ENCODE data around the gene TMEM203. TPM values are rescaled to one million over a fixed set of nuclear protein-coding genes. Genes with fewer than 3 reads are reported as not detected.
A peak's percentile ranks its signal among the peaks of the same experiment; 100 is the strongest.

Gene TMEM203
- total and polyA plus RNA-seq, 2 of the 13 experiments (the other 11 are each of a cell fraction or from before 2014, with no cell fraction given), result 23.4 to 36.7 TPM

DNA sequence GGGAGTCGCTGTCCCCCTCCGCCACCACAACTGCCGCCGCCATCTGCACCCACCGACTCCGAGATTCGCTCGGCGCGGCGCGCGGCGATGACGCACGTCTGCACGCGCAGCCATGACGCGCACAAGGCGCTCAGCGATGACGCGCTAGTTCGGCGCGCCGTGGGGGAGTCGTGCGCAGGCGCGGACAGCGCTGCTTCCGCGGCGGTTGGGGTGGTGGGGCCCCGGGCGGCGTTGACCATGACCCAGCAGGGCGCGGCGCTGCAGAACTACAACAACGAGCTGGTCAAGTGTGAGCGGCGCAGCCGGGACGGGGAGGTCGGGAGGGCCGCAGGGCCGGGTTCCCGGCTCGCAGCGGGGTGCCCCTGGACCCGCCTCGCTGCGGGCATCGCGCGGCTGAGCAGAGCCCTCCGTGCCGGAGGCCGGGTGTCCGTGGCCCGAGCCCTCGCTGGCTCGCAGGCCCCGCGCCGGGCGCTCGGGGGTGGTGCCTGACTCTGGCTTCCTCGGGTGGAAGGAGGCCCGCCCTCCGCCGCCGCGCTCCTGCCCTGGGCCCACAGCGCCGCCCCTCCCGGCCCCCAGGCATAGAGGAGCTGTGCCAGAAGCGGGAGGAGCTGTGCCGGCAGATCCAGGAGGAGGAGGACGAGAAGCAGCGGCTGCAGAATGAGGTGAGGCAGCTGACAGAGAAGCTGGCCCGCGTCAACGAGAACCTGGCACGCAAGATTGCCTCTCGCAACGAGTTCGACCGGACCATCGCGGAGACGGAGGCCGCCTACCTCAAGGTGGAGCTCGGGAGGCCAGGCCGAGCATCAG, 16.8 kb downstream of the TMEM203 start, which contains the start of the genes ANAPC2 and SSNA1 (continued):
- TF ChIP-seq, protein P1, sequence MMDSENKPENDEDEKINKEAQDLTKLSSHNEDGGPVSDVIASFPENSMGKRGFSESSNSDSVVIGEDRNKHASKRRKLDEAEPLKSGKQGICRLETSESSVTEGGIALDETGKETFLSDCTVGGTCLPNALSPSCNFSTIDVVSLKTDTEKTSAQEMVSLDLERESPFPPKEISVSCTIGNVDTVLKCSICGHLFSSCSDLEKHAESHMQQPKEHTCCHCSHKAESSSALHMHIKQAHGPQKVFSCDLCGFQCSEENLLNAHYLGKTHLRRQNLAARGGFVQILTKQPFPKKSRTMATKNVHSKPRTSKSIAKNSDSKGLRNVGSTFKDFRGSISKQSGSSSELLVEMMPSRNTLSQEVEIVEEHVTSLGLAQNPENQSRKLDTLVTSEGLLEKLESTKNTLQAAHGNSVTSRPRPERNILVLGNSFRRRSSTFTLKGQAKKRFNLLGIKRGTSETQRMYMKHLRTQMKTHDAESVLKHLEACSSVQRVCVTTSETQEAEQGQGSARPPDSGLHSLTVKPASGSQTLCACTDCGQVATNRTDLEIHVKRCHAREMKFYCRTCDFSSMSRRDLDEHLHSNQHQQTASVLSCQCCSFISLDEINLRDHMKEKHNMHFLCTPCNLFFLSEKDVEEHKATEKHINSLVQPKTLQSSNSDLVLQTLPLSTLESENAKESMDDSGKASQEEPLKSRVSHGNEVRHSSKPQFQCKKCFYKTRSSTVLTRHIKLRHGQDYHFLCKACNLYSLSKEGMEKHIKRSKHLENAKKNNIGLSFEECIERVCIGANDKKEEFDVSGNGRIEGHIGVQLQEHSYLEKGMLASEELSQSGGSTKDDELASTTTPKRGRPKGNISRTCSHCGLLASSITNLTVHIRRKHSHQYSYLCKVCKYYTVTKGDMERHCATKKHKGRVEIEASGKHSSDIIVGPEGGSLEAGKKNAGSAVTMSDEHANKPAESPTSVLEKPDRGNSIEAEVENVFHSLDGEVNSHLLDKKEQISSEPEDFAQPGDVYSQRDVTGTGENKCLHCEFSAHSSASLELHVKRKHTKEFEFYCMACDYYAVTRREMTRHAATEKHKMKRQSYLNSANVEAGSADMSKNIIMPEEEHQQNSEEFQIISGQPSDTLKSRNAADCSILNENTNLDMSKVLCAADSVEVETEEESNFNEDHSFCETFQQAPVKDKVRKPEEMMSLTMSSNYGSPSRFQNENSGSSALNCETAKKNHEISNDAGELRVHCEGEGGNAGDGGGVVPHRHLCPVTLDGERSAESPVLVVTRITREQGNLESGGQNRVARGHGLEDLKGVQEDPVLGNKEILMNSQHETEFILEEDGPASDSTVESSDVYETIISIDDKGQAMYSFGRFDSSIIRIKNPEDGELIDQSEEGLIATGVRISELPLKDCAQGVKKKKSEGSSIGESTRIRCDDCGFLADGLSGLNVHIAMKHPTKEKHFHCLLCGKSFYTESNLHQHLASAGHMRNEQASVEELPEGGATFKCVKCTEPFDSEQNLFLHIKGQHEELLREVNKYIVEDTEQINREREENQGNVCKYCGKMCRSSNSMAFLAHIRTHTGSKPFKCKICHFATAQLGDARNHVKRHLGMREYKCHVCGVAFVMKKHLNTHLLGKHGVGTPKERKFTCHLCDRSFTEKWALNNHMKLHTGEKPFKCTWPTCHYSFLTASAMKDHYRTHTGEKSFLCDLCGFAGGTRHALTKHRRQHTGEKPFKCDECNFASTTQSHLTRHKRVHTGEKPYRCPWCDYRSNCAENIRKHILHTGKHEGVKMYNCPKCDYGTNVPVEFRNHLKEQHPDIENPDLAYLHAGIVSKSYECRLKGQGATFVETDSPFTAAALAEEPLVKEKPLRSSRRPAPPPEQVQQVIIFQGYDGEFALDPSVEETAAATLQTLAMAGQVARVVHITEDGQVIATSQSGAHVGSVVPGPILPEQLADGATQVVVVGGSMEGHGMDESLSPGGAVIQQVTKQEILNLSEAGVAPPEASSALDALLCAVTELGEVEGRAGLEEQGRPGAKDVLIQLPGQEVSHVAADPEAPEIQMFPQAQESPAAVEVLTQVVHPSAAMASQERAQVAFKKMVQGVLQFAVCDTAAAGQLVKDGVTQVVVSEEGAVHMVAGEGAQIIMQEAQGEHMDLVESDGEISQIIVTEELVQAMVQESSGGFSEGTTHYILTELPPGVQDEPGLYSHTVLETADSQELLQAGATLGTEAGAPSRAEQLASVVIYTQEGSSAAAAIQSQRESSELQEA (CRISPR knock-in tag; IDR thresholded peaks at IDR 0.05; ENCODE audit: not compliant biosample characterization), result no peak
- TF ChIP-seq, protein P2, sequence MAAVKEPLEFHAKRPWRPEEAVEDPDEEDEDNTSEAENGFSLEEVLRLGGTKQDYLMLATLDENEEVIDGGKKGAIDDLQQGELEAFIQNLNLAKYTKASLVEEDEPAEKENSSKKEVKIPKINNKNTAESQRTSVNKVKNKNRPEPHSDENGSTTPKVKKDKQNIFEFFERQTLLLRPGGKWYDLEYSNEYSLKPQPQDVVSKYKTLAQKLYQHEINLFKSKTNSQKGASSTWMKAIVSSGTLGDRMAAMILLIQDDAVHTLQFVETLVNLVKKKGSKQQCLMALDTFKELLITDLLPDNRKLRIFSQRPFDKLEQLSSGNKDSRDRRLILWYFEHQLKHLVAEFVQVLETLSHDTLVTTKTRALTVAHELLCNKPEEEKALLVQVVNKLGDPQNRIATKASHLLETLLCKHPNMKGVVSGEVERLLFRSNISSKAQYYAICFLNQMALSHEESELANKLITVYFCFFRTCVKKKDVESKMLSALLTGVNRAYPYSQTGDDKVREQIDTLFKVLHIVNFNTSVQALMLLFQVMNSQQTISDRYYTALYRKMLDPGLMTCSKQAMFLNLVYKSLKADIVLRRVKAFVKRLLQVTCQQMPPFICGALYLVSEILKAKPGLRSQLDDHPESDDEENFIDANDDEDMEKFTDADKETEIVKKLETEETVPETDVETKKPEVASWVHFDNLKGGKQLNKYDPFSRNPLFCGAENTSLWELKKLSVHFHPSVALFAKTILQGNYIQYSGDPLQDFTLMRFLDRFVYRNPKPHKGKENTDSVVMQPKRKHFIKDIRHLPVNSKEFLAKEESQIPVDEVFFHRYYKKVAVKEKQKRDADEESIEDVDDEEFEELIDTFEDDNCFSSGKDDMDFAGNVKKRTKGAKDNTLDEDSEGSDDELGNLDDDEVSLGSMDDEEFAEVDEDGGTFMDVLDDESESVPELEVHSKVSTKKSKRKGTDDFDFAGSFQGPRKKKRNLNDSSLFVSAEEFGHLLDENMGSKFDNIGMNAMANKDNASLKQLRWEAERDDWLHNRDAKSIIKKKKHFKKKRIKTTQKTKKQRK (IDR thresholded peaks at IDR 0.05; ENCODE audit: low read length), result no peak
- TF ChIP-seq FOSL2 (CRISPR knock-in tag; IDR thresholded peaks at IDR 0.05), result peak; percentile 78
- TF ChIP-seq GABPB1 (CRISPR knock-in tag; IDR thresholded peaks at IDR 0.05), result peak; percentile 95
- TF ChIP-seq, protein P3, sequence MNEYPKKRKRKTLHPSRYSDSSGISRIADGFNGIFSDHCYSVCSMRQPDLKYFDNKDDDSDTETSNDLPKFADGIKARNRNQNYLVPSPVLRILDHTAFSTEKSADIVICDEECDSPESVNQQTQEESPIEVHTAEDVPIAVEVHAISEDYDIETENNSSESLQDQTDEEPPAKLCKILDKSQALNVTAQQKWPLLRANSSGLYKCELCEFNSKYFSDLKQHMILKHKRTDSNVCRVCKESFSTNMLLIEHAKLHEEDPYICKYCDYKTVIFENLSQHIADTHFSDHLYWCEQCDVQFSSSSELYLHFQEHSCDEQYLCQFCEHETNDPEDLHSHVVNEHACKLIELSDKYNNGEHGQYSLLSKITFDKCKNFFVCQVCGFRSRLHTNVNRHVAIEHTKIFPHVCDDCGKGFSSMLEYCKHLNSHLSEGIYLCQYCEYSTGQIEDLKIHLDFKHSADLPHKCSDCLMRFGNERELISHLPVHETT (CRISPR knock-in tag; conservative IDR thresholded peaks at IDR 0.05), result peak; percentile 89
- peak; percentile 89 for TF ChIP-seq ZNF777 (CRISPR knock-in tag; IDR thresholded peaks at IDR 0.05)
- peak; percentile 87 for TF ChIP-seq ZMYM4 (CRISPR knock-in tag; IDR thresholded peaks at IDR 0.05)
- TF ChIP-seq NR2F1 (CRISPR knock-in tag; IDR thresholded peaks at IDR 0.05), result peak in 1 of 2 experiments; percentile 44; a peak in 1 of 4 replicates
- TF ChIP-seq ATF7 (IDR thresholded peaks at IDR 0.05), result peak; percentile 41; the same call in 1 of the 2 replicates
- no peak; the same call in 1 of the 2 replicates for TF ChIP-seq ATF7 (CRISPR knock-in tag; IDR thresholded peaks at IDR 0.05)
- no peak for TF ChIP-seq ZNF598 (CRISPR knock-in tag; IDR thresholded peaks at IDR 0.05; ENCODE audit: borderline replicate concordance)
- peak; percentile 98 for TF ChIP-seq ZFP62 (CRISPR knock-in tag; IDR thresholded peaks at IDR 0.05)
- TF ChIP-seq, protein P4, sequence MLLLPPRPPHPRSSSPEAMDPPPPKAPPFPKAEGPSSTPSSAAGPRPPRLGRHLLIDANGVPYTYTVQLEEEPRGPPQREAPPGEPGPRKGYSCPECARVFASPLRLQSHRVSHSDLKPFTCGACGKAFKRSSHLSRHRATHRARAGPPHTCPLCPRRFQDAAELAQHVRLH (CRISPR knock-in tag; IDR thresholded peaks at IDR 0.05; ENCODE audit: borderline replicate concordance, low read depth), result peak; percentile 83; the same call in 1 of the 2 replicates
- TF ChIP-seq ZNF660 (CRISPR knock-in tag; IDR thresholded peaks at IDR 0.05; ENCODE audit: borderline replicate concordance, low read depth), result no peak
